Stimulated activated CD8-positive, alpha-beta memory T cell treated with anti-CD3 and anti-CD28 coated beads, Interleukin-7, amount 100 ng/mL, for 48 hours (primary cell): ENCODE results near the gene SREBF2.
"Not testable (repeated sequence)": the region's sequence is repeated elsewhere in the genome, so short reads cannot be mapped to it uniquely, and the experiment has no call there.

Experiments
- DNase-seq, 2 donors: peaks; one replicate each; pipeline ENCODE4 v3.0.0-alpha.2; 2020; ENCODE audit warnings: low read depth in 1 of 2; ENCODE audit errors: extremely low read depth in 1 of 2

The SREBF2 gene

GRCh38 chr22:41939981-41940831 lies 107.3 kb downstream of the SREBF2 start:
- DNase-seq, result peak; percentile 72 to 97

- DNase-seq, result peak; percentile 61 to 70
Observed at GRCh38 chr22:41940832-41941765, 108.2 kb downstream of the SREBF2 start.

GRCh38 chr22:41943661-41944209 lies 110.8 kb downstream of the SREBF2 start:
- no peak for DNase-seq

GRCh38 chr22:41946629-41947423 lies 113.9 kb downstream of the SREBF2 start, which contains the start of gene CENPM:
Gene CENPM, minus strand, starts transcription at chr22:41947152. Its CDS starts 76 bp downstream, at chr22:41947076.
- DNase-seq, result peak; percentile 88 to 96

- no peak for DNase-seq
Observed at GRCh38 chr22:41947424-41948080, 114.6 kb downstream of the SREBF2 start.

- no peak for DNase-seq
Observed at GRCh38 chr22:41948142-41948541, 115.2 kb downstream of the SREBF2 start.

GRCh38 chr22:41948928-41949296 lies 116.0 kb downstream of the SREBF2 start:
- not testable (repeated sequence) for DNase-seq

GRCh38 chr22:41949297-41949965 lies 116.5 kb downstream of the SREBF2 start:
- no peak for DNase-seq

GRCh38 chr22:41951898-41952474 lies 119.1 kb downstream of the SREBF2 start, which contains the start of gene SMIM45:
Gene SMIM45, plus strand, starts transcription at chr22:41952150.
- DNase-seq, result no peak

GRCh38 chr22:41952713-41953112 lies 119.8 kb downstream of the SREBF2 start:
- no peak for DNase-seq
